ENCODE results near the gene PPP2R5C.

GRCh38 chr14:101928415-101928841 is 166.9 kb downstream of the PPP2R5C start:
- TF ChIP-seq CTCF (IDR thresholded peaks at IDR 0.05): no peak
- no peak for TF ChIP-seq POLR2AphosphoS5 (IDR thresholded peaks at IDR 0.05)
- no peak for TF ChIP-seq POLR2A (IDR thresholded peaks at IDR 0.05)

Measured in upper lobe of left lung (tissue), 4 donors.